GM19468 (cell line): ENCODE measurements around the gene METTL25.

Experiments used
- ATAC-seq: cut with Tn5 transposase; IDR thresholded peaks from one replicate; pipeline ENCODE4 v1.9.1; 2021; ENCODE audit warnings: mild to moderate bottlenecking, moderate library complexity, moderate number of reproducible peaks; ENCODE audit not compliant: unreplicated experiment; ENCODE audit errors: extremely low read depth

METTL25 gene

GRCh38 chr12:82461393-82461792 lies 103.1 kb downstream of the METTL25 start:
- ATAC-seq: no peak

- ATAC-seq: no peak
These were observed 103.5 kb downstream of the METTL25 start for GRCh38 chr12:82461836-82462235.

DNA sequence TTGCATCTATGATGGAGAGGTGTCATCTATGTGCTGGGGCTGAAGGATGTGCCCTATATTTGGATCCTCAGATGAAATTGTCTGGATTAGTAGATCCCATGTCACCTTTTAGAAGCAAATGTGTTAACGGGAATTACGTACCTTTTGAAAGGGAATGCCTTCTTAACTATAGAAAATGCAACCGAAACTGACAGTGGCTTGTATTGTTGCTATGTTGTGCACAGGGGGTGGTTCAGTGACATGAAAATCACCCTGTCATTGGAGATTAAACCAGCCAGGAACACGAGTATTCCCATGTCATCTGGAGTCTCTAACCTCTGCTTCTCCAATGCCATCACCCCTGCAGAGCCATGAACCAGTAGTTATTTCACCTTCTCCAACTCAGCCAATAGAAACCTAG lies 110.2 kb downstream of the METTL25 start:
- ATAC-seq: no peak

DNA sequence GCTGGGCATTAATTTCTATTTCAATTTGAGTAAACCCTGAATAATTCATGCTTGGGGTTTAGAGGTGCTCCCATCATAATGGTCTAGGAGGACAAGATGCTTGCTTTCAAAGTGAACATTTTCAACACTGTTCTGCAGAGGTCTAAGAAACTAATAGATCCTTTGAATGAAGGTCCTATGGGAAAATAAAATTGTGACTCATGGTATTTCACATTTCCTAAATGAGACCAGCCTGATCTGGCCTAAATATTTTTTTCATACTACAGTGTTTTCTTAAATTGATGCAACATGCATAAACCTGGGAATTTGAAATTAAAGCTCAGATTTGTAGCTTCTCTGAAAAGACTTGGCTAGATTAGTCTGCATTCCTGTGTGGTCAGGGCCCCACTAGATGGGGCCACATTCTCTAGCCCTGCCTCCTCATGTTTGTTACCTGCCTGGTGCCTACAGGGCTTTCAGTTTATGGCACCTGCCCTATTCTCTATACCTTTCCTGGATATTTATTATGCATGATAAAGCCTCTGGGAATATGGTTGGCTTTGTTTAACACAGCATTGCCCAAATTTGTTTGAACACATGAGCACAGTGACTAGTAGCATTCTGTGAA lies 112.7 kb downstream of the METTL25 start:
- no peak for ATAC-seq

DNA sequence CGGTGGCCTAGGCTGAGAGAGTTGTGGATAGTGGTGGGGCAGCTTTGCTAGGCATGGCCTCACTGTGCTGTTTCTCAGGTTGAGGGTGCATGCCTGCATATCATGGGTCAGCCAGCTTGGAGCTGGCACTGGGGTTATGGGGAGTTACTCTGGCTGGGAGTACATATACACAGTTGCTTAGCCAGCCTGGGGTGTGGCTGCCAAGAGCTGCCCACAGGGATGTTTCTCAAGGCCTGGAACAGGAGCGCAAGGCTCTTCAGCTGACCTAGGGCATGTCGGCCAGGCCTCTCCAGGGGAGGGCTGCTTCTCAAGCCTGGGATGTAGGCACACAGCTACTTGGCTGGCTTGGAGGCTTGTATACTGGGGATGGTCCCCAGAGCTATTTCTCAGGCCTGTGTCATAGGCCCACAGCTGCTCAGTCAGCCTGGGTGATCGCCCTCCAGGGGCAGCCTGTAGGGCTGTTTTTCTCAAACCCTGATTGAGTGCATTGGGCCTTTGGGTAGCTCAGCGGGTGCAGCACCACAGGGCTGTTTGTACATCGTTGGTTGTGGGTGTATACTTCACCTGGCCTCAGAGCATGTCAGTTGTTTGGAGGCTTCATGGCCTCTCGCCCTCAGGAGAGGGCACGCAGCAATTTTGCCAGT lies 114.9 kb downstream of the METTL25 start:
- no peak for ATAC-seq

DNA sequence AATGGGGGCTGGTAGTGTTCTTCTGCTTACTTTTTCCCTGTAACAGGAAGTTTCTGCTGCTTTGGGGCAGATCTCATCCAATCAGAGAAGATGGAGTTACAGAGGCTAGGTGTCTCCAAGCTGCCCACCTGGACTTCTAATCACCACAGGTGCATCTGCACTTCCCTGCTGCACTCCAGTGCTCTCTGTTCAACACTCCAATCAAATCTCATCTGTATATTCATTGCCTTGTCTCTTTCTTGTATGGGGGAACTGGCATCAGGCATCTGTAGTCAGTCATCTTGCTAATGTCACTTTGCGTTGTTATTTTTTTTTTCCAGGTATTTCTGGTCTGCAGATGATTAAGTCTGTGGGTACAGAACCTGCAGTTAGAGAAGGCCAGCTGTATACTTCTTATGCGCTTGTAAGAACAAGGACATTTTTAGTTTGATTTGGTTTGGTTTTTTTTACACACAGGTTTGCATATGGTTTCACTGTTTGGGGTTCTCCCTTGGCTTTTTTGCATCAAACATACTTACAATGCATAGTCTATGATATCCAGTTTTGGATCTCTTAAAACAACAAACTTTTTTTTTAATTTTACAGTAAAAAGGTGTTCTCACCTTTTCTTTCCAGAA lies 116.0 kb downstream of the METTL25 start:
- ATAC-seq: no peak

DNA sequence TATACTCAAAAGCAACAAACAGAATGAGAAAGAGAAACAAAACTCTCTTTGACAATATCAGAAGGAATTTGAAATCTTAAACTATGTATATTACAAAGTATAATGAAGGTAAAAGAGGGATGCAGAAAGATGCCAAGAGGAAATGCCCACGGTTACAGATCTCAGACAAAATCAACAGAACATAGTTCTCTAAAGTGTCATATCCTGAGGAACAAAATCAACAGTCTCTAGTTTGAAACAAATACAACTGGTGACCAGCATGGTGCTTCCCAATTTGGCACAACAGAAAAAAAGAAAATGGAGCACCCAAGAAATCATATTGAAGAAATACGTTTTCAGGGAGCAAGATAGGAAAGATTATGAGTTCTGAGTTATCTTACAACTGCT lies 116.5 kb downstream of the METTL25 start:
- ATAC-seq: no peak

GRCh38 chr12:82475211-82475610 lies 116.9 kb downstream of the METTL25 start:
- ATAC-seq: no peak

- ATAC-seq: no peak
These were observed 118.2 kb downstream of the METTL25 start for GRCh38 chr12:82476511-82476910.

DNA sequence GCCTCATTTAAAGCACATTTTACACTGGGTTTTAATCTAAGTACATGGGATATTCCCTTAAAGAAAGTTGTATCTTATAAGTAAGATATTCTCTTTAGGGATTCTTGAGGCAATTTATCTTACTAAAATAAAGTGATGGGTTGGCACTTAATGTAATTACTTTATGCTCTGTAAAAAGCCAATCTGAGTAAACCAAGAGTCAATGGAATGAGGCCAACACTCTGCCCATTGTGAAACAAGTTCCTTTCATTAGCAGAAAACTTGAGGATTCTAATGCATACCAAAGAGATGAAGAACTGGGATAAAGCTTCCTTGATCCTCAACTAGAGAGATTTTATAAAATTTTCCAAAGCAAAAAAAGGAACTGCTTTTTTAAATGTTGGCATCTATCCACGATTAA lies 121.2 kb downstream of the METTL25 start:
- ATAC-seq: no peak

DNA sequence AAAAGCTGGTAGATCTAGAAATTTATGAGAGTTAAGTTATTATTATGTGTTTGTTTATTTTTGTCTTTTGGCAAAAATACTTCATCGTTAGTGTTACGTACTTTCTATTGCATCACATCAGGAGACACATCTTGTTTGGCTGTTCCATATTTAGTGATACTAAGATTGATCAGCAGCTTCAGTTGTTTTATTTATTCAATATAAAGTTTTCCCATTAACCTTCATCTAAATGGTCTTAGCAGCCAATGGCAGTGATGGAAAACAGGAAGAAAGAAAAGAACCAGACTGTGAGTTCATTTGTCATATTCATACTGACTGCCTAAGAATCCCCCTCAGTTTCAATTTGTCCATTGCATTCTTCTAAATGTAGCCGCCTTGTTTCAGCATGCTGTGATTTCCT lies 122.3 kb downstream of the METTL25 start:
- no peak for ATAC-seq

GRCh38 chr12:82481954-82482353 lies 123.6 kb downstream of the METTL25 start:
- no peak for ATAC-seq

- no peak for ATAC-seq
These were observed 128.4 kb downstream of the METTL25 start for GRCh38 chr12:82486524-82487235.

- no peak for ATAC-seq
These were observed 146.1 kb downstream of the METTL25 start for GRCh38 chr12:82504409-82504808.

DNA sequence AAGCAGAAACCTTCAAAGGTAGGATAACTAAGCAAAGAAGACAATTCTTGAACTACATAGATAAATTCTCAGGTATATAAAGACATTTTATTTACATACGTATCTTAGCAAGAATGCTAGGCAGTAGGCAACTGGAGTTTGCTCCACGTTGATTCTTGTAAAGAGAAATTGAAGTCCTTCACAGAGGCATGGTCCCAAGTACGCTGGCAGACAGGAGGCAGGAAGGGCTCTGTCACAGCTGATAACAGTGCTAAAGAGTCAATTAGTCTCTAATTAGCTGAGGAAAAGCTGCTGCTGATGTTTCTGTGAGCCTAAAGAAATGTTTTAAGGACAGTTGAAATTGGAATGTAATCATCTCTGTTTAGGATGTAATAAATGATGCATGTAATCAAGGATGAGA lies 146.8 kb downstream of the METTL25 start:
- ATAC-seq: no peak

- ATAC-seq: no peak
These were observed 149.4 kb downstream of the METTL25 start for GRCh38 chr12:82507686-82508085.

DNA sequence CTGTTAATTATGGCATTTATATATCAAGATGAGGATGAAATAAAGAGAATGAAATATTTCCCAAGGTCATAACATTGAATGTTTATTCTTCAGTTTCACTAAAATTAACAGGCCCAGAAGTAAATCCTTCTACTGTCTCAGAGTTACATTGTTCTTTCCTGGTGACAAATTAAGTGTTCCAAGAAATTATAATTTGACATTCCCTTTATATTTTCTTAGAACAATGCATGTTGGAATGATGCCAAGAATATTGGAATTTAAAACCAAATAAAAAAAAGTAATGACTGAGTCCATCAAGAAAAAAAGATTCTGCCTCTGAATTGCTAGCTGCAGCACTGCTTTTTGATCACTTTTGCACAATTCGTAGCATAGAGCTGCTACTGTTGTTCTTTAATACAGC lies 152.1 kb downstream of the METTL25 start:
- ATAC-seq: no peak

DNA sequence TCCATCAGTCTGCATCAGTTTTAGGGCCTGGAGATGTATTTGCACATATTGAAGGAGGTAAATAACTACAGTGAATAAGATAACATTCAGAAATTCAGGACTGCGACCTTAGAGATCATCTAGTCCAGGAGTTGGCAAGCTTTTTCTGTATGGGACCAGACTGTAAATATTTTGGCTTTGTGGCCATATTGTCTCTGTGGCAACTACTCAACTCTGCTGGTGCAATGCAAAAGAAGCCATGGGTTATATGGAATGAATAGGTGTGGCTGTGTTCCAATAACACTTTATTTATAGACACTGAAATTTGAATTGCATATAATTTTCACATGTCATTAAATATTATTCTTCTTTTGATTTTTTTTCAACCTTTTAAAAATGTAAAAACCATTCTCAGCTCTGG lies 156.6 kb downstream of the METTL25 start:
- no peak for ATAC-seq

GRCh38 chr12:82515652-82516051 lies 157.3 kb downstream of the METTL25 start:
- ATAC-seq: no peak

- no peak for ATAC-seq
These were observed 158.7 kb downstream of the METTL25 start for GRCh38 chr12:82517027-82517426.

GRCh38 chr12:82517808-82518207 lies 159.5 kb downstream of the METTL25 start:
- no peak for ATAC-seq
